GM21717 (cell line): ENCODE measurements around the gene SUN1.
"Not testable (repeated sequence)": the region's sequence is repeated elsewhere in the genome, so short reads cannot be mapped to it uniquely, and the experiment has no call there.

Experiments used
- ATAC-seq: cut with Tn5 transposase; IDR thresholded peaks from one replicate; pipeline ENCODE4 v1.9.1; 2021; ENCODE audit warnings: mild to moderate bottlenecking, moderate library complexity; ENCODE audit not compliant: unreplicated experiment

SUN1 gene

DNA sequence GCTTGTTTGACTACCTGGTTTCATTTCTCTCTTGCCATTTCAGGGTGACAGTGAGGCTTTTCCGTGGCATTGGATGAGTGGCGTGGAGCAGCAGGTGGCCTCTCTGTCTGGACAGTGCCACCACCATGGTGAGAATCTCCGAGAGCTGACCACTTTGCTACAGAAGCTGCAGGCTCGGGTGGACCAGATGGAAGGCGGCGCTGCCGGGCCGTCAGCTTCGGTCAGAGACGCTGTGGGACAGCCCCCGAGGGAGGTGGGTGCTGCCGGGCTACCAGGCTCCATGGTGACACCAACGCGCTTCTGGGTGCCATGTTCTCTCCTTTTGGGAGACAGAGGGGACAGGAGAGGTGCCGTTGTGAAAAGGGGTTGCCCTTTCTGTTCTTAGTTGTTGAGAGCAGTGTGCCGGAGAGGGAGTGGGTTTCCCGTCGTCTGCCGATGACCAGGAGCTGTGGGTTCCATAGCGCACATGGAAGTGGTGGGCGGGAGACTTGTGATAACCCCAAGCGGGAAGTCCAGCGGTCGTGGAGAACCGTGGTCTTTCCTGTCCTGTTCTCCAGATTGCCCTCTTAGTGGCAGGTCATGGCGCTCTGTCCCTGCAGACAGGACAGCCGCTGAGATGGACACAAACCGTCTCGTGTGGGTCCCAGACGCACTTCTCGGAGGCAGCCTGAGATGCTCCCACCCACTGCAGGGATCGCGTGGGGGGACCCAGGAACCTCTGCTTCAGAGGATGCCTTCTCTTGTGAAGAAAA lies 21.3 kb downstream of the SUN1 start:
- ATAC-seq, result no peak

DNA sequence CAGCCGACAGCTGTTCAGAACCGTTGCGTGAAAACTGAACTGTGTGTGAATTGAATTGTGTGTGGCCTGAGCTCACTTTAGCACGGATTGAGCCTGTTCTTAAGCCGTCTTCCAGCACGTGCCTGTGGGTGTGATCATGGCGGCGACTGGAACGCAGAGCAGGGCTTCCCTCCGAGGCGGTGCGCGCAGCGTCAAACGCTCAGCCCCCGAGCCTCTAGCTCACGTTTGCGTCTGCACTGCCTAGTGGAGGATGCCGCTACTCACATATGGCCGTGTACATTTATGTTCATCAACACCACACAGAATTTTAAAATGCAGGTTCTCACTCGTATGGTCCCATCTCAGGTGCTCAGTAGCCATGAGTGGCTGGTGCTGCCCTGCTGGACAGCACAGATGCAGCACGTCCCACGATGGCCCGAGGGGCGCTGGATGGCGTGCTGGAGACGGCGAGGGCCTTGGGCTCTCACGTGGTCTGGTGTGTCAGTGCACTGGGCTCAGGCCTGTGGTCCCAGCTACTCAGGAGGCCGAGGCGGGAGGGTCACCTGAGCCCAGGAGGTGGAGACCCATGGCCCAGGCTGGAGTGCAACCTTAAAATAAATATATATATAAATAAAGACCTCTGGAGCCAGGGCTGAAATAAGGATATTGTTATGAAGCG lies 22.0 kb downstream of the SUN1 start:
- no peak for ATAC-seq

DNA sequence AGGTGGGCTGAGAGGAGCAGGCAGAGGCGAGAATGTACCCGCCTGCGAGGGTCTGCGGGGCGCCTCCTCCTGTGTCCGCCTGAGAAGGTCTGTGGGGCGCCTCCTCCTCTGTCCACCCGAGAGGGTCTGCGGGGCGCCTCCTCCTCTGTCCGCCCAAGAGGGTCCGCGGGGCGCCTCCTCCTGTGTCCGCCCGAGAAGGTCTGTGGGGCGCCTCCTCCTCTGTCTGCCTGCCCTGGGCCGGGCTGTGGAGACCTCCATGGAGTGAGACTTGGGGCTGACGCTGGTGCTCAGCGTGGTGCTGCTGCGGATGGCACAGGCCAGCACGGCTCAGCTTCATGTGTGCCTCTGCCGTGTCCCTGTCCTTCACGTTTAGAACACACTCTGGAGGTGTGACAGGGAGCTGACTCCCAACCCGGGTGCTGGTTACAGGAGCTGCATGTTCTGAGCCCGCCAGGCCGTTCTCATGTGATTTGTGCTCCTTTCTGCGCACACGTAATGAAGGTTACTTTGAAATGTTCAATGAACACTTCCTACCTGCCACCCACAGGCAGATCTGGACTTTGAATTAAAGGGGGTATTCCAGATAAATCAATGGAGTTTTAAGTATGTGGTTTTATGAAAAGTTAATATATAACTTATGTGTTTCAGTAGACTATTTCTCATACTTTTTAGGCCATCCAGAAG lies 23.6 kb downstream of the SUN1 start:
- ATAC-seq, result no peak

DNA sequence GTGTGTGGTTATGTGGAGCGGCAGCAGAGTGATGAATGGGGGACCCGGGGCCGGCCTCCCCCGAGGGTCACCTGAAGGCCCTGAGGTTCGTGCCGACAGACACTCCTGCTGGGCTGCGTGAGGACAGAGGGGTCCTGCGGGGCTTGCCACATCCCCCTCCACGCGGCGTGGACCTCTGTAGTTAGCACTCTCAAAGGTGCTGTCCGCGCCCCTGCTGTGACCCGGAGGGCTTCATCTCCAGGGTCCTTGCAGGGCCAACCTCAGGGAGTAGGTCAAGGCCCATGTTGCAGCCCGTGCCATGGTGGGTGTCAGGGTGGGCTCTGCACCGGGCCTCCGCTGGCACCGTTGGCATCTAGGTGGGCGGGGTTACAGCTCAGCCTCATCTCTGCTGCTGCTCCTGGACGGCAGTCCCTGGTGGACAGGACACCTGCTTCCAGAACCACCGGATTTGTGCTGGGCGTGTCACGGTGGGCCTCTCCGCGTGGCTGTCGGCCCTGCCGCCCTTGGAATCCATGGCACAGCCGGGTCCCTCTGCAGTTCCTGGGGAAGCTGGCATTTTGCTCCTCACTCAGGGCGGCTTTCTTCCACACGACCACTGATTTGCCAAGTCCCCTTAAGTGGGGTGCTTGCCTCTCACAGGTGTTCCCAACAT lies 24.3 kb downstream of the SUN1 start:
- no peak for ATAC-seq

DNA sequence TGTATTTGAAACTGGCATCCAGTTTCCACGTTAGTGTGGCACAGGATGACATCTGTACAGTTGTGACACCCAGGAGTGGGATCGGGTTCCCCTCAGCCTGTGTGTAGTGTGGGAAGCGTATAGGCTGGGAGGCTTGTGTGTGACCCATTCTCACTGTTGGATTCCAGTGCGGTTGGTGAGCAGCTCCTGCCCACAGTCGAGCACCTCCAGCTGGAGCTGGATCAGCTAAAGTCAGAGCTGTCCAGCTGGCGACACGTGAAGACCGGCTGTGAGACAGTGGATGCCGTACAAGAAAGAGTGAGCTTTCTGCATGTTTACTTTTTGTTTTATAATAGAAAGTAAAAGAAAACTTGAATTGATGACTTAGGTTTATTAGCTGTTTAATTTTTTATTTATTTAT lies 25.4 kb downstream of the SUN1 start:
- ATAC-seq, result no peak

DNA sequence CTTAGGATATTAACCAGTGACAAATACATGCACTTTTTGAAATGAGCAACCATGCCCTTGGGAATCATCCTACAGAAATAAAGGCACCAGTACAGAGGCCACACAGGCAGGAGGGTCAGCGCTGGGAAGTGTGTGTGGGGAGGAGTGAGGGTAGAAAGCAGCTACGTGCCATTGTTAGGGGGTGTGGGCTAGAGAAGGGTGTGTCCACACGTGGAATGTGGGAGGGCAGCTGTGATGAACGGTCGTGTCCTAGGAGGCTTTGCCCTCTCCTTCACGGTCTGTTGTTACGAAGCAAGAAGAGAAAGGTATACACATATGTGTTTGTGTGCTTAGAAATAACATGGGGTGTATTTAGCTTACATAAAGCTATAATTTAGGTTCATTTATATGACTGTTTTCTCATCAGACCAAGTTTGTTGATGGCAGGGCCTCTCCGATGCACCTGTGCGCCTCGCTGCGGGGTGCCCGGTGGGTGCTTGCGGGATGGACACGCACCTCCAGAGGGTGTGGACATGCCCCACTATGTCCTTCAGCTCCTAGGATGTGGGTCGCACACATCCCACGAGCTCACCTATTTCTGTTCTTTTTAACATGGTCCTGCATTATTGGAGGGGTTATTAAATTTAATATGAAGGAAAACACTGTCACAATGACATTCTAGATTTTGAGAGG lies 27.2 kb downstream of the SUN1 start:
- ATAC-seq, result no peak

DNA sequence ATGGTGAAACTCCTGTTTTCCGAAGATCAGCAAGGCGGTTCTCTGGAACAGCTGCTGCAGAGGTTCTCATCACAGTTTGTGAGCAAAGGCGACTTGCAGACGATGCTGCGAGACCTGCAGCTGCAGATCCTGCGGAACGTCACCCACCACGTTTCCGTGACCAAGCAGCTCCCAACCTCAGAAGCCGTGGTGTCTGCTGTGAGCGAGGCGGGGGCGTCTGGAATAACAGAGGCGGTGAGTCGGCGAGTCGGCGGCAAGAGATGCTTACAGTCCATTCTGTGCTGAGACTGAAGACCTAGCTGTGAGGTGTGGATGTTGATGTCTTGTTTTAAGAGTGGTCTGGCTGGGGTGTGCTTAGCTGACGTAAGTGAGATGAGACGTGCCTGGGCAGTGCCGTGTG lies 27.9 kb downstream of the SUN1 start:
- ATAC-seq, result no peak

DNA sequence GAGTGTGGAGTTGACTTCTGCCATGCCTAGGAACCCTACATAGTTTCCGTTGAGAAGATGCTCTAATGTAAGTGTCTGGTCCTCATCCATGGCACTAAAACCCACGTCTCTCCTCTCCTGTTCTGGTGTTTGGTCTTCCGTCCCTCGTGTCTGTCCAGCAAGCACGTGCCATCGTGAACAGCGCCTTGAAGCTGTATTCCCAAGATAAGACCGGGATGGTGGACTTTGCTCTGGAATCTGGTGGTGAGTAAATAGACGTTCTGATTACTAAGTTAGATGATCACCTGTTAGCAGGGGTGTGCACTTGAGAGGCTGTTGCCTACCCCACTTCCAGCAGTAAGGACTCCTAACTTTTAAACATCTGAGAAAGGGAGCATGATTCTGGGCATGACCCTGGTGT lies 28.9 kb downstream of the SUN1 start:
- ATAC-seq, result no peak

DNA sequence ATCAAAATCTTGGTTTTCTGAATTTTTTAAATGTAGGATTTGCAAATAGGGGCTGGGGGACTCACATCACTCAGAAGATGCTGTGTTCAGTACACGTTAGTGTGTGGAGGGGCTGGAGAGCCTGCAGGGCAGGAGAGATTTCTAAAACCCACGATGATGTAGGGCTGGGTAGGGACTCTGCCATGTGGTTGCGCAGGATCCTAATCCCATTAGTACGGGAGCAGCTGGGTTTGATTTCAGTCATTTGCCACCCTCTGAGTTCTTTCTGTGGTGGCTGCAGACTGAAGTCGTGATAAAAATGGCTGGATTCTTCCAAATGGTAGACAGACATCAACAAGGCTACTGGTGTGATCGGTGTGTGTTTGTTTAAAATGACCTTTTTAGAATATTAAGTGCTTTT lies 29.9 kb downstream of the SUN1 start:
- ATAC-seq, result no peak

DNA sequence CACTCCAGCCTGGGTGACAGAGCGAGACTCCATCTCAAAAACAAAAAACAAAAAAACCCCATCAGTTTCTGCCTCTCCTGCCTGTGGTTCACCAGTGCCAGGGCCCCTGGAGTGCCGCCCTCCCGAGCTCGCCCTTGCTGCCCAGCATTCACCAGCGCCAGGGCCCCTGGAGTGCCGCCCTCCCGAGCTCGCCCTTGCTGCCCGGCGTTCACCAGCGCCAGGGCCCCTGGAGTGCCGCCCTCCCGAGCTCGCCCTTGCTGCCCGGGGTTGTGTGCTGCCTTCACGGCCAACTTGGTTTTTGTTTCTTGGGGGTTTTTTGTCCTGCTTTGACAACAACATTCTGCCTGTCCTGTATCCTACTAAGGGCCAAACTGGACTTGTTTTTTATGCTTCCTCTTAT lies 30.8 kb downstream of the SUN1 start:
- no peak for ATAC-seq

DNA sequence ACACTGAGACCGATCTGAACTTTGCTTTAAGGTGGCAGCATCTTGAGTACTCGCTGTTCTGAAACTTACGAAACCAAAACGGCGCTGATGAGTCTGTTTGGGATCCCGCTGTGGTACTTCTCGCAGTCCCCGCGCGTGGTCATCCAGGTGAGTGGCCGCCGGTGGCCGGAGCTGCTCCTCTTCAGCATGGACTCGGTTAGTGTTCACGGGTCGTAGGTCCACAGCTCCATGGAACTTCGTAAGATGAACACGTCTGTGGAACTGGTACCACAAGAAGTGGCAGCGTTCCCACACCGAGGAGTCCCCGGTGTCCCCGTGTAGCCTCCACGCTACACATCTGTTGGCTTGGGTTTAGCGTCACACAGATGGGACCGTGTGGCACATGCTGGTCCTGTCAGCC lies 33.6 kb downstream of the SUN1 start:
- ATAC-seq, result no peak

DNA sequence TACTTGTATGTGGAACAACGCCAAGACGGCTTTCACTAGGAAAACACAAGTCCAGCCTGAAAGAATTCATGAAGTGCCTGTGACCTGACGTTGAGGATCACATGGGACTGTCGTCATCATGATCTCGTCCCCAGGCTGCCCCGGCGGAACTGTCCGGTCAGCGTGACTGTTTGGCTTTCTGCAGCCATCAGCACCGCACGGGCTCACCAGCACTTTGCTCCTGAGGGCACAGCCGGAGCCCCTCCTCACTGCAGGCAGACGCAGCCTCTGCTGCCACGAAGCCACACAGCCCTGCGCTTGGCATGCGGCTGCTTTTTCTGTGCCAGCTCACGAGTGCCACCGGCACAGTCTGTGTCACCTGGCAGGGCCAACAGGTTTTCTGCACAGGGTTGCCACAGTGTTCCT lies 34.7 kb downstream of the SUN1 start:
- ATAC-seq, result no peak

DNA sequence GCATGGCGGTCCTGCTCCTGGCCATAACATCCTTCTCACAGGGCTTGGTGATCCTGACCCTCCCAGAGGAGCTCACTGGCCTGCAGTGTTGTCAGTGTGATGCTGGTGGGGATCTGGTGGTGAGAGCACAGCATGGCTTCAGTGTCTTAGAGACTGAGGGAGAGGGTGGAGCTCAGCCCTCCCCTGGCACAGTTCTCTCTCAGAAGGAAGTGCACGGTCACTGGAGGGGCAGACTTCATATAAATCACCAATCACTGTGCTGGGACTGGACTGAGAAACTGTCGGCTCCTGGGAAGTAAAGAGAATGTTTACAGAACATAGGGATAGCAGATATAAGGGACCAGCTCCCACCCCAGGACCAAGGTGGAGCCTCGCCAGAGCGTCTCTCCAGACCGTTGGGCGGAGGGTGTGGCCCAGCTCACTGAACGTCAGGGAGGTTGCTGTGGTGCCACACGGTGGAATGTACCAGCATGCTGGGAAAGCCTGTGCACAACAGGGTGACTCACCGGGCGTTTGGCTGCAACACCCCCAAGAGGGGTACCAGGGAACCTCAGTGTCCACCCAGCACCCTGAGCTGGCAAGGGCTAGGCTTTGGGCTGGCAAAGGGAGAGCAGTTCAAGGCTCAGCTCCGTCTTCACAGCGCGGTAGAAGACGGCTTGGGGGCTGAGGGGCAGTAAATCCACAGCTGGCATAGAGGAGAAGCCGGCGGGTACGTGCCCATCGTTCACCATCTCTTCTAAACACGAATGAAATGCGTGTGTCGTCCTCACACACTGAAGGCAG lies 35.3 kb downstream of the SUN1 start:
- no peak for ATAC-seq

DNA sequence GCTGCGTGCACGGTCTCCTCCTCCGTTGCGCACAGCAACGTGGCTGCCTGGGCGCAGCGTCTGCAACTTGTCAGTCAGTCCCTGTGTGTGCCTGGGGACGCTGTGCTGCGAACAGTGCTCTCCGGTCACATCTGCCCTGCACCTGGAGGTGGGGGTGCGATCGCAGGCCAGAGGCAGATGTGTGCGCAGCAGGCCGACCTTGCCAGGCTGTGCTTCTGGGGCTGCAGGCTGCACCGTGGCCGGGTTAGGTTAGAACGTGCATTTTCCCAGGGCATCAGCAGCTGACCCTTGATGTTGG lies 35.9 kb downstream of the SUN1 start:
- no peak for ATAC-seq

DNA sequence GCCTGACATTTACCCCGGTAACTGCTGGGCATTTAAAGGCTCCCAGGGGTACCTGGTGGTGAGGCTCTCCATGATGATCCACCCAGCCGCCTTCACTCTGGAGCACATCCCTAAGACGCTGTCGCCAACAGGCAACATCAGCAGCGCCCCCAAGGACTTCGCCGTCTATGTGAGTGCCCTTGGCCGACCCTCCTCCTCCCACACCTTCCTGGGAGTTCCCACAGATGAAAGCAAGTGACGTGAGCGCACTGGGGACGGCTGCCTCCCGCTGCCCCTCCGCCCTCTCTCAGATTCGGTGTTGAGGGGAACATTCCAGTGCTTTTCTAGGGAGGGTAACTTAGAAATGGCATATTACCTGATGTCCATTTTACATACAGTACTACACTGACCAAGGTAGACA lies 37.1 kb downstream of the SUN1 start:
- ATAC-seq, result no peak

DNA sequence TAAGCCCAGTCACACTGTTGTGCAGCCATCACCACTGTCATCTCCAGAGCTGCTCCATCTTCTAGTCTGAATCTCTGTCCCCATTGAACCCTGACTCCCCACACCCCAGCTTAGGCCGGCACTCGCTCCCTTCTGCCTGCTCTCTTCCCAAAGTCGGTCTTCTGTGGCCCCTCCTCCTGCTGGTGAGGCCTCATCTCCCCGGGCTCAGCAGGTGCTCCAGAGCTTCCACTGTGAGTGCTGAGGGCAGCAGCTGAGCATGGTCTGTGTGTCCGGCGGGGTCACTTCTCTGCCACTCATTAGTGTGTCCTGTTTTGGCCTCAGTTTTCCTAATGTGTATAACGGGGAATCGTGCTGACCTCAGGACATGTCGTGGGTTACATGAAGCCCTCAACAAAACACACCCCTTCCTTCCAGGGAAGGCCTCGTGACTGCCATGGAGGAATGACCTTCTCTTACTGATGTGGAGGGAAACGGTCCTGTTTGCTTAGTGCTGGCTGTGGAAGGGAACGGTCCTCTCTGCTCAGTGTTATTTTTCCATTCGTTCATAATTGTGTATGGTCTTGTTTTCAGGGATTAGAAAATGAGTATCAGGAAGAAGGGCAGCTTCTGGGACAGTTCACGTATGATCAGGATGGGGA lies 39.7 kb downstream of the SUN1 start:
- no peak for ATAC-seq

DNA sequence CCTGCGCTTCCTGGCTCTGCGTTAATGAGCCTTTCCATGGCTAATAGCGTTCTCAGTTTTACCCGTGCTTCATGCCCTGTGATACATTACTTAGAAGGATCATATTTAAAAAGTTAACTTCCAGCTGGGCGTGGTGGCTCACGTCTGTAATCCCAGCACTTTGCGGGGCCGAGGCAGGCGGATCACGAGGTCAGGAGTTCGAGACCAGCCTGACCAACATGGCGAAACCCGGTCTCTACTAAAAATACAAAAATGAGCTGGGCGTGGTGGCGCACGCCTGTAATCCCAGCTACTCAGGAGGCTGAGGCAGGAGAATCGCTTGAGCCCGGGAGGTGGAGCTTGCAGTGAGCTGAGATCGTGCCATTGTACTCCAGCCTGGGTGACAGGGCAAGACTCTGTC lies 40.4 kb downstream of the SUN1 start:
- not testable (repeated sequence) for ATAC-seq

DNA sequence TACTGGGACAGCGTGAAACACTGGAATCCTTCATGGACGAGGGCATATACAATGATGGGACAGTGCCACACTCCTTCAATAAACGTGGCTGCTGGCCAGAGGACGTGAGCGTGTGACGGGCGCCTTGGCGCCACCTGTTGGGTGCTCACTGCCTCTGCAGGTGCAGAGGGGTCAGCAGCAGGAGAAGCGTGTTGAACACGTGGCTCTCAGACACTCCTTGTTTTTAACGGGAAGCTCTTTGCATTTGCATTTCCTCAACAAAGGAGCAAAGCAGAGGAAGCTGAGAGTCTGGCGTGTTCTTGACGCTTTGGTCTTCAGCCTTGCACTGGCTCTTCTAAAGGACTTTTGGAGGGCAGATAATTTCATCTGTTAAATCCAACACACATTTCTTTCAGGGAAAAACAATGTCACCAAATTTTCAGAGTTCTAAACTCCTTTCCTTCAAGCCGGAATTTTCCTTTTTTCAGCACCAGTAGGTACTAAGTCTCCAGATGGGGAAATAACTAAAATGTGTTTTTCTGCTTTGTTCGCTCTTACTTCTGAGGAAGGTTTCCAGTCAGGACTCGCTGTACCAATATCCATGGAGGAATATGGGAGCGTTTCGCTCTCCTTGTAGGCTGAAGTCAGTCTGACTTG lies 41.2 kb downstream of the SUN1 start:
- ATAC-seq, result no peak

DNA sequence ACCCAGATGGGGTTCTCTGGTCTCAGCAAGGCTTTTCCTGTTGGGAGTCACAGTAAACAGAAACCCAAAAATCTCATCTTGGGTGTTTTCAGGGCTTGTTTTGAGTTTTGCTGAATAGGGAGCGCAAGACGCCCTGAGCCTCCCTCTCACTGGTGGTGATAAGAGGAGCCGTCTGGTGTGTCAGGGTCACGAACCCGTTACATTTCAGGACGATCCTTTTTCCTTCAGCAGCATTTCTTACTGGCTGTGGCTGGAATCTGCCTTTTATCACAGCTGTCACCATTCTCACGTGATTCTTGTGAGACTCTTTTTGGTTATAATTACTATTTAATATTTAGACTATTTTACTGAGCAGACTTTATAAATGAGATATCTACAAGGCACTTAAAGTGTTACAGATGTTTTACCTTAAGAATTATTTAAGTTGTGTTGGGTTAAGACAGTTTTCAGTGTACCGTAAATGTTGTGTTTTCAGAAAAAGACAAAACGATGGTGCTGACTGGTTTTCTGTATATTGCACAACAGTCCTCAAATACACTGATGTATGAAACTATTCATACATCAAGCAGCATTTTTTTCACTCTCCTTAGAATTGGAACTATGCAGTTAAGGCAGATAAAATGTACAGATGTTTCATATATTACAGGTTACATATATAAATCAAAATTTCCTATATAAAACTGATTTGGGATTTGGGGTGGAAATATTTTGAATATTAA lies 41.9 kb downstream of the SUN1 start:
- ATAC-seq, result no peak
